DMS114 treated with DMSO at 0.1 percent for 48 hours (cell line): ENCODE data around the gene XXYLT1.

Experiments used
- DNase-seq: peaks from one replicate; lab custom pipeline; 2025; ENCODE audit not compliant: unreplicated experiment; lab: John Stamatoyannopoulos, UW

XXYLT1 gene

DNA sequence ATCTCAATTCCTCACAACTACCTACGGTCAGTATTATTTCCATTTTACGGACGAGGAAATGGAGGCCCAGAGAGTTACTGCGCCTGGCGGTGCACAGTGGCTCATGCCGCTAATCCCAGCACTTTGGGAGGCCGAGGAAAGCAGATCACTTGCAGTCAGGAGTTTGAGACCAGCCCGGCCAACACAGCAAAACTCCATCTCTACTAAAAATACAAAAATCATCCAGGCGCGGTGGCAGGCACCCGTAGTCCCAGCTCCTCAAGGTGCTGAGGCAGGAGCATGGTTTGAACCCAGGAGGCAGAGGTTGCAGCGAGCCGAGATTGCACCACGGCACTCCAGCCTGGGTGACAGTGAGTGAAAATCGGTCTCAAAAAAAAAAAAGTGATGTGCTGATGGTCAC is 187.3 kb downstream of the XXYLT1 start:
- DNase-seq = no peak

DNA sequence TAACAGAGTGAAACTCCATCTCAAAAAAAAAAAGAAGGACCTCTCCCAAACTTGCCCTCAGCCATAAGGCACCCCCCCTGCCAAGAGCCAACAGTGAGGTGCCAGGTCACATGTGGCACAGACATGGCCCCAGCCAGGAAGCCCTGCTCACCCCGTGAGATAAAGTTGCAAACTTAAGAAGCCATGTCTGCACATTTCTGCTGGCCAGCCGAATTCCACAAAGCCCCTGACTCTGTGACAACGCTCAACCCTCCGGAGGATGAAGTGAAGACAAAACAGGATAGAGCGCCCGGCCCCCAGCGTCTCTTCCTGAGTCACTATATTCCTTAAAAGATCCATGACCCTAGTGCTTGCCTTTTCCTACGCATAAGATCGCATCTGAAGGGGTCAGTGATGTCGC is 188.1 kb downstream of the XXYLT1 start:
- no peak for DNase-seq

DNA sequence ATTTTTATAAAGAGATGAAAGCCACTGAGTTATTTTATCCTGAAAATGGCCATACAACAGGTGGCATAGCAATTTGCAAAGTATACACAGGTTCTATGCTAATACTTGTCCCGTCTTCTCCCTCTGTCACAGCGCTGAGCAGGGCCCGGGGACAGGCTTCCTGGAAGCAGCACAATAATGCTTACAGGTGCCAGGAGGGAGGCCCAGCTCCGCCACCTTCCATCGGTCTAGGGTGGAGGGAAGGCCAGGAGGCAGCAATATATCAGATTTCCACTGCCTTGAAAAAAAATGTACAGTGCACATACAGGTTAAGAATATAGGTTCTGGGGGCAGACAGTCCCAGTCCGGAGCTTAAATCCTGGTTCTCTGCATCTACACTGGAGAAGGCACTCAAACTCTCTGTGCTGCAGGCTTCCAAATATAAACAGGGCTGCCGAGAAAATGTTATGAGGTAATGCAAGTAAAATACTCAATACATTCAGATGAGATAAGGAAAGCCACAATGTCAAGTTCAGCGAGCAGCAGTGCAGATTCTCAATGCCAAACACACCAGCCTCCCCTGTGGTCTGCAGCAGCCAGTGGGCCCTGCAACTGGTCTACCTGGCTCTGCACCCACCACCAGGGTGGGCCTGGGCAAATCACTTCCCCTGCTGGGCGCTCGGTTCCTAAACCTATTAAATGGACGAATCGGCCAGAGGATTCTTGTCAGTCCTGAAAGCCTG is 189.6 kb downstream of the XXYLT1 start:
- DNase-seq = no peak

DNA sequence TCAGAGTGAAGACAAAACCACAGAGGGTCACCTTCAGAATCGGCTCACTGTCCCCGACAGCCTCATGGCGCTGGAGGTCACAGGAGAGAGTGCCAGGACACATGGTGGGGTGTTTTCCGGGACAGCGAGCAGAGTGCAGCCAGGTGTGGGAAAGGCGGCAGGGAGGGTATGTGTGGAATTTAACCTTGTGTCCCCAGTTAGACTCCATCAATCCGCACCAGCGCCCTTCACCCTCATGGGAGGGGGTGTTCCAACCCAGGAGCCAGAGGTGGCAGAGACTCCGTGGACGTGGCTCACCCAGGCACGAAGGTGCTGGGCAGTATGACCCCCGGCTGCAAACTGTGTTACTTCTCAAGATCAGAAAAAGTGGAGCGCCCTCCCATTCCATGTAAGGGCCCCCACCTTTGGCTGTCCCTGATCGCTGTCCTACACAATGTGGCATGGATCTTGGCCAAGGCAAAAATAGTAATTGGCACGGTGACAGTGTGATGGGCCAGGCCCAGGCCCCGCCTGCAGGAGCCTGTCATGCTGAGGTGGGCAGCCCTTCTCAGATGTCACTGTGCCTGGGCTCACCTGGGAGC is 190.3 kb downstream of the XXYLT1 start:
- no peak for DNase-seq

DNA sequence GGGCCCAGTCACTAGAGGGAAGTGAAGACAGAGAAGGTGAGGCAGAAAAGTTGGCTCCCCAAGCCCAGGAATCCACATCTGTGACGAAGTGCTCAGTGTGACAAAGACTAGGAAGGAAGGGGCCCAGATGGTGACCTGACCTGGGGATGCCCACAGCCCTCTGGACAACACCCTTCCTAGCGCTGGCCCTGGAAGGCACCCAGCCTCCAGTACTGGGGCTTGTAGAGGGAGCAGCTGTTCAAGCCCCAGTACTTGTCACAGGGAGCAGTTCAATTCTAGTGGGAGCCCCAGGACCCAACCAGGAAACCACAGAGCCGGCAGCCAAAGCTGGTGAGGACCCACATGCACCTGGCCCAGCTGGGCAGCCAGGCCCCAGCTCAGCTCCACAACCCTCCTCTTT is 190.8 kb downstream of the XXYLT1 start:
- no peak for DNase-seq

DNA sequence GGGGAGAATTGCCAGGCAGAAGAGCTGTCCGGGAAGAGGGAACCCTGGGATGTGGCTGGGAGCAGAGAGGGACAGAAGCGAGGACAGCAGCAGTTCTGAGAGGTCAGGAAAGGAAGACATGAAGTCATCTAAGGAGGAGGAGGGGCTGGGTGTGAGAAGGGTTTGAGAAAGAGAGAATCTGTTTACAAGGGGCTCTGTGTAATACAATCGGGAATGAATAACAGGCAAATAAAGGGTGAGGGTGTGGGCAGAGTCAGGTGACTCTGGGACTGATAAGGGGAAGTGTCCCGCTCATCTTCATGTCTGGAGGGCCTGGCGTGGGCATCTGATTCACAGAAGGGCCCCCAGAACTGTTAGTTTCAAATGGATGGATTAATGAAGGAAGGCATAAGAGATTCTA is 191.3 kb downstream of the XXYLT1 start:
- DNase-seq = no peak

DNA sequence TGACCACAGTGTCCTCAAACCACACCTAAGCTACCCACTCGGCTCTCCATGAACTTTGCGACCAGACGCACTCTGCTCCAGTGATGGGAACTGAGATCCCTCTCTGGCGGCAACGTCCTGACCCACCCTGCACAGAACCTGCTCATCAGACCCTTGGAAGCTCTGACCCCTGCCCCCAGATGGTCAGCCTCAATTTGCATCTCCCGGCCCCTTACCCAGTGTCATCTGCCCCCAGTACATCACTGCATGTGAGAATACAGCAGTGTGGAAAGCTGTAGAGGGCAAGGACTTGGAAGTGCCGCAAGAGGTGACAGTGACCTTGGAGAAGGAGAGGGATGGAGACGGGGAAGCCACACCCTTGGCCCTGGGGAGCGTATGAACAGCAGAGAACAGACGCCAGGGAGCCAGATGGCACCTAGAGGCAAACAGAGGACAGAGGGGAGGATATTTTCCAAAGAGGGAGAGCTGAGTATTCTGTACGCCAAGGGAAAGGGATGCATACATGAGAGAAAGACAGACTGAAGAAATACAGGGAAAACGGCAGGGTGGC is 192.0 kb downstream of the XXYLT1 start:
- DNase-seq = no peak

DNA sequence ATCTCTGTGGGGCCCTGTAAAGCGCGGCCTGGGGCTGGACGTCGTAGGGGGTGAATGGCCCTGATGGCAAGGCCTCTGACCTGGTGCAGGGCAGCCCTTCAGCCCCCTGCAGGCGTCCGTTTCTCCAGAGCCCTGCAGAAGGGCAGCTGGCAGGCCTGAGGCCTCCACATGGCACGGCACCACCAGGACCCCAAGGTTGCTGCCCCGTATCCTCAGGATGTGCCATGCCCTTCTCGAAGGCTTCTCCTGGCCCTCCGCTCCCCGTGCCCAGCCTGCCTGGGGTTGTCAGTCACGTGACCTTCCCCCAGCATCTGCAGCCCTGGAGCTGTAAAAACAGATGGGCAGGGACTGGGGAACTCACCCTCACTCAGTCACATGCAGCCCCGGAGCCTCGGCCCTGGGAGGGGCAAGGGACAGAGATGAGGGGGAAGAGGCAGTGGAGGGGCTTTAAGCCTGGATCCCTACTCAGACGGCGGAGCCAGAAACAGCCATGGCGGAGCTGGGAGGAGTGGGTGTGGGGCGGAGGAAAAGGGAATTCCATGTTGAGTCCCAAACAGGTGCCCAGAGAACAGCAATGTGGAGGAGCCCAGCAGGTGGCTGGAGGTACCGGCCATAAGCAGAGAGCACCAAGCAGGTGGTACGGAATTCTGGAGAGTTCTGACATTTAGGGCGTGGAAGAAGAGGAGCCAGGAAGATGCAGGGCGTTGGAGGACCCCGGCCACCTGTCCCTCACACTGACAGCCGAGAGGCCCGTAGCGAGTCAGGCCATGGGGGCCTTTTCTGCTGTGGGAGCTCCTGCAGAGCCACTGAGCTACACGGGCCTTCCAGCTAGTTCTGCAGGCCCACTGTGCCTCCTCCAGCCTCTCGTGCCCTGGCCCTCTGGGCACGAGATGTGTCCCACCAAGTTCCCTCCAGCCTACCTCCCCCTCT is 193.1 kb downstream of the XXYLT1 start:
- no peak for DNase-seq

DNA sequence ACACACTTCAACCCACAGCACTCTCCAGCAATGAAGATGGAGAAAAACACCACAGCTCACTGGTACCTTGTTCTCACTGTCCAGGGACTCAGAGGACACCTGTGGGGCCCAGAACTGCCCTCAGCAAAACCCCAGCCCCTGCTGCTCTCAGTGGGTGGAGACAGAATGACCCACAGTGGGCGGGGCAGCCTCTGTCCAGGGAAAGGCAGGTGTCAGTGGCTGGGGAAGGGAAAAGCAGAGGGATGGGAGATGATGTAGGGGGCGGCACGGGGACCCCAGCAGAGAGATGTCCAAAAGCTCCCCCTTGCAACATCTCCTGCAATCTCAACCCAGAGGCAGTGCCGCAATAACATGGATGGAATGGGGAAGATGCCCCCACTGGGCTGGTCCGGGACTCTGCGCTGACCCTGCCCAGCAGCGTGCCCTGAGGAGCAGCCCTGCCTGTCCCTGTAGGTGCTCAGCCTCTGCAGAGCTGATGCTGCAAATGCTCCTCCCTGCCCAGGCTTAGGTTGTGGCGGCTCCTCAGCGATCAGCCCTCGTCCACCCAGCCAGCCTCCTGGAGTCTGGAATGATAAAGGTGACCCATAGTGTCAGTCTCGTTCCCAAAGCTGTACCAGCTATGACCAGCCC is 193.9 kb downstream of the XXYLT1 start:
- DNase-seq = no peak

DNA sequence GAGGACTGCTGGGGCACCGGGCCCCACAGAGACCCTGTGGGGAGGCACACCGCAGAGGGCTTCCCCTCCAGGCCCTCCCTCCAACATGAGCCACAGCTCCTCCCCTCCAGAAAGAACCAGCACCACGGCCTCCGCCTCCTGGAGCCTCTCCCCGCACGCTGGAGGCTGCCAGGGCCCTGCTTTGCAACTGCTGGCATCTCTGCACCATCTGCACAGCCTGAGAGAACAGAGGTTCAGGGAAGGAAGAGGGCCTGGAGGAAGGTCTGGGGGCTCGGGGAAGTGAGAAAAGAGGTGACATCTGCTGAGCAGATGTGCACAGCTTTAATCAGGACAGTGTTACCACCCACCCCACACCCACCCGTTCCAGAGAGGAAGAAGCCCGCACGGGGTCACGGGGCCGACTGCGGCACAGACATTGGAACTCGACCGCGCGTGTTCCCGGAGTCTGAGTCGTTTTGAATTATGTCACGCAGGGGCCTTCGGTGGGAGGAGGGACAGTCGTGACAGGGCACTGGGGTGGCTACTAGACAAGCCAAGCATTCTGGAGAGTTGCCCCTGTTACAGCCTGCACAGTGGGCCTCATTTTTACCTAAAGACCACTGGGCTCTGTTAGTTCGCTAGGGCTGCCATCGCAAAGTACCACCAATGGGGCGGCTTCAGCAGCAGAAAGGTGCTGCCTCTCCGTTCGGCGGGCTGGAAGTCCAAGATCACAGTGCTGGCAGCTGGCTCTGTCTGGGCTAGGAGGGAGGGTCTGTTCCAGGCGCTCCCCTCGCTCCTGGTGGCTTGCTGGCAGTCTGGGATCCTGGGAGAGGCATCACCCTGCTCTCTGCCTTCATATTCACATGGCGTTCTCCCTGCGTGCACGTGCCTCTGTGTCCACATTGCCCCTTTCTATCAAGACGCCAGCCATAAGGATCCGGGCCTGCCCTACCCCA is 194.8 kb downstream of the XXYLT1 start:
- no peak for DNase-seq

DNA sequence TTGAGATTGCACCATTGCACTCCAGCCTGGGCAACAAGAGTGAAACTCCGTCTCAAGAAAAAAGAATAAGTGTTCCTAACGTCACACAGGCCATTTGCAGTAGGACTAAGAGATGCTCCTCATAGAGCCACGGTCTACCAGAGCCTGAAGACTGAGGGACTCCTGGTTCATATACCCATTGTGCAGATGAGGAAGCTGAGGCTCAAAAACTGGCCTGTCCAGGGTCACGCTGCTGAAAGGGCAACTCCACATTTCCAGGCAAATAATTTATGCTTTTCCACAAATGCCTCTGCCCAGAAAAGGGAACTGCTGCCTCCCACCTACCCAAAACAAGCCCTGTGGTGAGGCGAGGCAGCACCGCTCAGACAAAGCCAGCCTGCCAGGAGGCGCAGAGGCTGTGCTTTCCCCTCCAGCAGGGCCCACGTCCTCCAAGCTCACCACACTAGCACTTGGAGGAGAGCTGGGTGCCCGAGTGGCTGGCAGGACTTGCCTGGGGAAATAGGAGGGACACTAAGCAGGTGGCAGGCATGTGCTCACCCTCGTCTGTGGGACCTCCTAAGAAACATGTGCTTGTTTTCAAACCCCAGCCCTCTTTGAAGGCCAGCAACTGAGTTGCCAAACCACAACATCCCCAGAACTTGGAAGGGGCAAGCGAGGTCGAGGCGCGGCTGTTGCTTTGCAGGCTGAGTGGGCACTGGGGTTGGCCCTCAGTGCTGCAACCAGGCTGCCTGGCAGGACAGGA is 195.6 kb downstream of the XXYLT1 start:
- no peak for DNase-seq

DNA sequence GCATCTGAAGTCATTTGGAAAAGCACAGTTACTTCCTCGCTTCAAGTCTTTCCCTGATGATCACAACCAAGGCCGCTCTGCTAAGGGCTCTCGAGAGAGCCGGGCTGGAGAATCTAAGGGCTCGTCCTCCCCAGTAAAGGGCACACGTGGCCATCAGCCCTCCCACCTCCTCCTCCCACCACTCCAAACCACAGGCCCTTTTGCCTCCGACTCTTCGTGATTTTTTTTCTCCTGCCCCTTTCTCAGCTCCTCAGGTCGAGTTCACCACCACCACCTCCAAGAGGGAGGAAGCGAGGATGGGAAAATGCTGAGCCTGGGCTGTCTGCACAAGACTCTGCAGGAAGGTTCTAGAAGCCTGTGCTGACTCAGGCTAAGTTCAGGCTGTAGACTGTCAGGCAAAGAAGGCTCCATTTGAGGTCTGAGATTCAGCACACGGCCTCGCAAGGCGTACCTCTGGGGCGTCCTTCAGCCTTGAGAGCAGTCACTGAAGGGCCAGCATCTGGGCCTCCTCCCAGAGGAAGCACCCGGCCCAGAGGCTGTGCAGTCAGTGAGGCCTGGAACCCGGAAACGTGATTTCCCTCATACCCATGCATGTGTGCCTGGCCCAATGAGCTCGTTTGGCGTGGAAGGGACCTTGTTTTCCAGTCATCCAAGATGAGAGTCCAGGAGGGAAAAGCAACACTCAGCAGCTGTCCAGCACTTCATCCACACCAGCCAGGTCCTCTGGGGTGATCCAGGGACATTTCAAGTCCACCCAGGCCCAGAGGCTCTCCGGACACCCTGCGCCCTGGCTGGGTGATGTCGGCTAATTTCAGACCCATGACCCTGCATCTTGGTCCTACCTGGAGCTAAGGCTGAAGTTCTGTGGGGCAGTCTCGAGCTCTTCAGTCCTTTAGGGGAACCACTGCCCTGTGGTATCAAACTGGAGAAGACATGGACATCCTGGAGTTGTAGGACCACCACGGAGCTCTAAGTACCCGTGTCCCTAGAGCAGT is 196.8 kb downstream of the XXYLT1 start:
- DNase-seq = no peak

DNA sequence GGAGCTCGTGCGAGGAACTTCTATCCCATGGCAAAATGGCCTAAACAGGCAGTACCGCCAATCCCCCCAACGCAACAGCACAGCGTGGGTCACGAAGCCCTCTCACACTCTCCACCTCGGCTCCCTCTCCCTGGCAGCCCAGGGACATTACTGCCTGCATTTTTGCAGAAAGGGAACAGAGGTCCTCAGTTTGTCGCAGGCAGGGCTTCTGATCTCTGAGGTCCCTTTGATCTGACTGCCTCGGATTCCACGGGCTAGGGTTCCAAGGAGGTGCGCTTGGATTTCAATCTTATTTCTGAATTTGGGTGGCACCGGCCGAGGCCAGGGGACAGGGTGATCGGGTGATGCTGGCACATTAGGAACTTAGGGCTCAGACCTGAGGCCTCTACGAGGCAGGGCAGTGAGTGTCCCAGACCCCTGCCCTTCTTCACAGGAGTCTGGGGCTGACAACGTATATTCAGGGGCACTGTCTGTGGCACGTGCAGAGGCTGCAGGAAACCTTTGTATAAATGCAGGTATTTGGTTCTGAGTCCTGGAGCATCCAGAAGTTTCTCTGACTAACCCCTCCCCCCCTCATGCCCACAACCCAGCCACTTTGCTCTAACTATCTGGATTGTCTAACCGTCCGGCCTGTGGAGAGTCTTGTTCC is 197.9 kb downstream of the XXYLT1 start:
- DNase-seq = no peak

DNA sequence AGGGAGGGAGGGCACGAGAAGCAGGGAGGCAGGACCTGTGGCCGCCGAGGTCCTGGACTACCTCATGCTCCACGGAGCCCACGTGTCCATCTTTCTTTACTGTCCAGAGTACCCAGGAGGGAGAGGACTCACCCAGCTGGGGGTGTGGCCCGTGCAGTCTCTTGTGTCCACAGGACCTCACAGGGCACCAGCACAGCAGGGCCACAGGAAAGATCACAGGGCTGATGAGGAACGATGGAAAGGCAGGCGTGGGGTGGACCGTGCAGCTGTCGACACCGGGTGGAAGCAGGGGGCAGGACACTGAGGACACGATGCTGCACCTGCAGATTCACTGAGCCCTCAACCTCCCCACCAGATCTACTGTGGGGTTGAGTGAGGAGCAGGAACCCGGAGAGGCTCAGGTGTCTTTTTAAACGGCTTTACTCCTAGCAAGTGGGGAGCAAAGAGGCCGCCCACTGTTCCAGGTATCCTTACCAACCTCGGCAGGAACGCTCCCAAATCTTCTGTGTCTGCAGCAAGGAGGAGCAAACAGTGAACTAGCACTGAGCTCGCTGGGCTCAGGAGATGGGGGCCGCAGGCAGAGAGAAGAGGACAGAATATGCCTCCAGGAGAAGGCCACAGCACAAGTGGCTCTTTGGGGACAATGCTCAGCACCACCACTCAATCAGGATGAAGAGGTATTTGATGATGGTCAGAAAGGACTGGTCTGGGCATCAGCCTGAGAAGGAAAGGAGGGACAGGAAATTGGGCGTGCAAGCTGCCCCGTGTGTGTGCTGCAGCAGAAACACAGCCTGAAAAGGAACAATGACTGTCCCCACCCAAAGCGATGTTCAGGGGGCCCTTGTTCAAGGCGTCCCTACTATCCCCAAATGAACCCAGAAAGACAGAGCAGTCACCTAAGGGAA is 198.8 kb downstream of the XXYLT1 start:
- DNase-seq = no peak

DNA sequence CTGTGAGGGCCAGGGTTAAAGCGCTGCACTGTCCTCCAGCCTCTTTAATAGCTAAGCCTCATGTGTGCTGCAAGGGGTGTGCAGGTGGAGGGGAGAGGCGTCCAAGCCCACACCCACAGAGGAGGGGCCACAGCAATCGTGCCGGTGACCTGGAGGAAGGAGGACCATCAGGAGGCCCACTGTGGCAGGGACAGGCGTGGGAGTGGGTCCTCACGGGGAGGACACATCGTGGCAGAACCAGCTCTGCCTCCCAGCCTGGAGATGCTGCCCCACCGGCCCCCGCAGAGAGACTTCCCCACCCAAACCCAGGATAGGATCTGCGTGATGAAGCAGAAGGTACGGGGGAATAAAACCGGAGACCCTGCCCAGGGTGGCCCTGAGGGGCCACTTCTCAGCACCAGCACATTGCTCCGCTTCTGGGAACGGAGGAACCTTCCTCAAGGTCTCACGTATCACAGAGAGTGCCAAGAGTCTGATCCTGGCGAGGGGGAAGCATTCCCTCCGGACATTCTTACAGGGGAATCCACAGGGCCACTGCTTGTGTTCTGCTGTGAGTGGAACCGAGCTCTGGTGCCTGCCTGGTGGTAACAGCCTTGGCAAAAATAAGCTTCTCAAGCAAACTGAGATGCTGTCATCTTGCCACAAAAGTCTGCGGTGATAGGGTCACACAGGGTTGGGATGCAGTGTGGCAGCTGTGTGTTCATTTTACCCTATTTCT is 199.8 kb downstream of the XXYLT1 start:
- no peak for DNase-seq

DNA sequence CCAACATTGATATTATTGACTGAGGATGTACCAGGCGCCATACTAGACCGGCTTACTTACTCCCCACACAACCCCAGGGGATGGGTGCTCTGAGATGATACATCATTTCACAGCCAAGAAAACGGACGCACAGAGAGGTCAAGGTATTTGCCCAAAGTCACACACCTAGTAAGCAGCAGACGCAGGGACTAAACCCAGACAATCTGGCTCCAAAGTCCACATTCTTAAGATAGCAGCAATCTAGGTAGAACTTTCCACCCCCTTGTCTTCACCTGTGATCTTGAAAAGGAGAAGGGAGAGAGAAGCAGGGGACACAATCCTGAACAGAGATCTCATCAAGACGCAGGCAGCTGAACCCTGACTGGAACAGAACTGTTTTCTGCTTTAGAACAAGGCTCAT is 200.6 kb downstream of the XXYLT1 start:
- no peak for DNase-seq
